Measurements from ENCODE around the gene PLCB2.

GRCh38 chr15:40332113-40332781, 24.5 kb upstream of the PLCB2 start:
- TF ChIP-seq MAX (IDR thresholded peaks at IDR 0.05; ENCODE audit: low read depth) (no peak), JUND (IDR thresholded peaks at IDR 0.05) (no peak), USF2 (IDR thresholded peaks at IDR 0.05; ENCODE audit: borderline replicate concordance, low read depth, low read length) (no peak), RCOR1 (IDR thresholded peaks at IDR 0.05; ENCODE audit: low read length) (no peak), EZH2phosphoT487 (IDR thresholded peaks at IDR 0.05; ENCODE audit: borderline replicate concordance, low read depth) (no peak), SMC3 (IDR thresholded peaks at IDR 0.05; ENCODE audit: low read depth, low read length) (no peak), MEF2A (IDR thresholded peaks at IDR 0.05; ENCODE audit: borderline replicate concordance, low read depth) (no peak), RAD21 (IDR thresholded peaks at IDR 0.05; ENCODE audit: low read length) (no peak), EP300 (IDR thresholded peaks at IDR 0.05; ENCODE audit: borderline replicate concordance in 1 of 2, low read depth in 1 of 2, low read length in 1 of 2) (no peak)
- TF ChIP-seq, protein P1, sequence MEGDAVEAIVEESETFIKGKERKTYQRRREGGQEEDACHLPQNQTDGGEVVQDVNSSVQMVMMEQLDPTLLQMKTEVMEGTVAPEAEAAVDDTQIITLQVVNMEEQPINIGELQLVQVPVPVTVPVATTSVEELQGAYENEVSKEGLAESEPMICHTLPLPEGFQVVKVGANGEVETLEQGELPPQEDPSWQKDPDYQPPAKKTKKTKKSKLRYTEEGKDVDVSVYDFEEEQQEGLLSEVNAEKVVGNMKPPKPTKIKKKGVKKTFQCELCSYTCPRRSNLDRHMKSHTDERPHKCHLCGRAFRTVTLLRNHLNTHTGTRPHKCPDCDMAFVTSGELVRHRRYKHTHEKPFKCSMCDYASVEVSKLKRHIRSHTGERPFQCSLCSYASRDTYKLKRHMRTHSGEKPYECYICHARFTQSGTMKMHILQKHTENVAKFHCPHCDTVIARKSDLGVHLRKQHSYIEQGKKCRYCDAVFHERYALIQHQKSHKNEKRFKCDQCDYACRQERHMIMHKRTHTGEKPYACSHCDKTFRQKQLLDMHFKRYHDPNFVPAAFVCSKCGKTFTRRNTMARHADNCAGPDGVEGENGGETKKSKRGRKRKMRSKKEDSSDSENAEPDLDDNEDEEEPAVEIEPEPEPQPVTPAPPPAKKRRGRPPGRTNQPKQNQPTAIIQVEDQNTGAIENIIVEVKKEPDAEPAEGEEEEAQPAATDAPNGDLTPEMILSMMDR (IDR thresholded peaks at IDR 0.05), result no peak

All from SK-N-SH (cell line).